Measurements from ENCODE around the gene SPIN1.

- TF ChIP-seq ZNF274 (IDR thresholded peaks at IDR 0.05; ENCODE audit: low read depth, low read length) (no peak), YY1 (IDR thresholded peaks at IDR 0.05; ENCODE audit: insufficient read depth, insufficient read length) (no peak), SUZ12 (IDR thresholded peaks at IDR 0.05; ENCODE audit: extremely low read depth, insufficient read depth, insufficient read length) (no peak)
These were observed 73.9 kb downstream of the SPIN1 start for GRCh38 chr9:88462191-88462590.

Data from NT2/D1 (cell line).